GM12875 (cell line): ENCODE measurements around the gene ABLIM2.

ENCODE experiments used
- H3K4me3 ChIP-seq: one replicate; pipeline ENCODE4 v1.5.1; 2011; ENCODE audit warnings: low read depth, low read length, control low read depth
- TF ChIP-seq, protein P1 (sequence below): IDR thresholded peaks from 2 replicates; pipeline ENCODE4 v1.5.1; 2011; ENCODE audit warnings: low read depth, mild to moderate bottlenecking, control low read depth, inconsistent platforms, low read length, moderate library complexity, borderline replicate concordance; ENCODE audit not compliant: insufficient read depth

Gene ABLIM2

DNA sequence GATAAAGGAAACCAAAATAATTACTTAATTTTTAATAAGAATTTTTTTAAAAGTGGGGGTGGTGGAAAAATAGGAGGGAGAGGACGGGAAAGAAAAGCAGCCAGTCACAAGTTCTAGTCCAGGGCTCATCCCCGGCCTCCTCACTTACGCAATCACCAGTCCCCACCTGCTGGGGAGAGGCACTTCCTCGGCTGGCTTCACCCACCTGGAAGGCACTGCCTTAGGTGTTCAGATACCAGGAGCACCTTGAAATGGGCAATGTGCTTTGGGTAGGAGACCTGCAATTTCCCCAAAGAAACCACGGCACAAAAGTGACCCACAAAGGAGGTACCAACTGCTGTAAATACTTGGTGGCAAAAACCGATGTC is 242.8 kb downstream of the ABLIM2 start:
- TF ChIP-seq, protein P1, sequence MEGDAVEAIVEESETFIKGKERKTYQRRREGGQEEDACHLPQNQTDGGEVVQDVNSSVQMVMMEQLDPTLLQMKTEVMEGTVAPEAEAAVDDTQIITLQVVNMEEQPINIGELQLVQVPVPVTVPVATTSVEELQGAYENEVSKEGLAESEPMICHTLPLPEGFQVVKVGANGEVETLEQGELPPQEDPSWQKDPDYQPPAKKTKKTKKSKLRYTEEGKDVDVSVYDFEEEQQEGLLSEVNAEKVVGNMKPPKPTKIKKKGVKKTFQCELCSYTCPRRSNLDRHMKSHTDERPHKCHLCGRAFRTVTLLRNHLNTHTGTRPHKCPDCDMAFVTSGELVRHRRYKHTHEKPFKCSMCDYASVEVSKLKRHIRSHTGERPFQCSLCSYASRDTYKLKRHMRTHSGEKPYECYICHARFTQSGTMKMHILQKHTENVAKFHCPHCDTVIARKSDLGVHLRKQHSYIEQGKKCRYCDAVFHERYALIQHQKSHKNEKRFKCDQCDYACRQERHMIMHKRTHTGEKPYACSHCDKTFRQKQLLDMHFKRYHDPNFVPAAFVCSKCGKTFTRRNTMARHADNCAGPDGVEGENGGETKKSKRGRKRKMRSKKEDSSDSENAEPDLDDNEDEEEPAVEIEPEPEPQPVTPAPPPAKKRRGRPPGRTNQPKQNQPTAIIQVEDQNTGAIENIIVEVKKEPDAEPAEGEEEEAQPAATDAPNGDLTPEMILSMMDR, result no peak
- no peak overlapping the region for H3K4me3 ChIP-seq
